Lung (tissue), 12 donors: ENCODE results near the gene MAPKAPK2. TPM values are rescaled to one million over a fixed set of nuclear protein-coding genes. Genes with fewer than 3 reads are reported as not detected.

Experiments used
- ATAC-seq: fragments of 200-7000 bp; cut with Tn5 transposase; one replicate; pipeline ENCODE4 v1.9.1; 2020; ENCODE audit warnings: moderate number of reproducible peaks; ENCODE audit not compliant: insufficient read depth, low FRiP score
- DNase-seq, 3 donors: peaks; one replicate each; pipeline ENCODE4 v3.0.0-alpha.2; 2013 to 2017
- H3K27ac ChIP-seq, 2 donors: one replicate each; pipeline ENCODE4 v1.5.1; 2013; ENCODE audit warnings: mild to moderate bottlenecking in 2 of 2, moderate library complexity in 2 of 2, control low read depth in 1 of 2, inconsistent platforms in 1 of 2, low read depth in 1 of 2, low read length in 1 of 2
- H3K27me3 ChIP-seq, 3 donors: one replicate each; pipeline ENCODE4 v1.5.1; 2013; ENCODE audit warnings: low read length in 2 of 3; ENCODE audit not compliant: control insufficient read depth in 3 of 3, insufficient read depth in 3 of 3
- H3K36me3 ChIP-seq, 4 donors: one replicate each; pipeline ENCODE4 v1.5.1; 2013; ENCODE audit warnings: low read length in 4 of 4, mild to moderate bottlenecking in 1 of 4, moderate library complexity in 1 of 4; ENCODE audit not compliant: control insufficient read depth in 4 of 4, insufficient read depth in 4 of 4
- H3K4me1 ChIP-seq, 5 donors: one replicate each; pipeline ENCODE4 v1.5.1; 2013; ENCODE audit warnings: low read length in 5 of 5, mild to moderate bottlenecking in 2 of 5, moderate library complexity in 1 of 5; ENCODE audit not compliant: control insufficient read depth in 5 of 5, insufficient read depth in 5 of 5
- H3K4me3 ChIP-seq: one replicate; pipeline ENCODE4 v1.5.1; 2013; ENCODE audit warnings: mild to moderate bottlenecking, control low read depth, moderate library complexity
- H3K9ac ChIP-seq, 2 donors: one replicate each; pipeline ENCODE4 v1.5.1; 2013; ENCODE audit warnings: low read length in 2 of 2, control low read depth in 1 of 2; ENCODE audit not compliant: insufficient read depth in 1 of 2
- H3K9me3 ChIP-seq, 4 donors: one replicate each; pipeline ENCODE4 v1.5.1; 2013; ENCODE audit warnings: low read length in 3 of 4, mild to moderate bottlenecking in 1 of 4, moderate library complexity in 1 of 4; ENCODE audit not compliant: control insufficient read depth in 4 of 4, insufficient read depth in 3 of 4
- WGBS, 2 donors: extraction: QIAGEN DNeasy Blood & Tissue Kit; methylation state at CpG; one replicate each; pipeline ENCODE4 v1.1.7; 2013; 5-methylcytosine and 5-hydroxymethylcytosine counted together
- polyA plus RNA-seq, 2 donors: library from polyadenylated mRNA; stranded (reverse); fragments of 200-250 nt; gene quantifications; one replicate each; pipeline ENCODE4 v1.2.1, GENCODE V29; 2013
- total RNA-seq, 2 donors: library from RNA; depleted of rRNA in 1 of 2; stranded (reverse); fragments of >200 nt in 1 of 2; gene quantifications; one replicate each; pipeline ENCODE4 v1.2.1, GENCODE V29; 2014 to 2021
- TF ChIP-seq, protein P1 (sequence below): IDR thresholded peaks from 2 replicates; pipeline ENCODE4 v1.5.1; 2012; ENCODE audit warnings: mild to moderate bottlenecking; ENCODE audit errors: control extremely low read depth, extremely low read depth
- donor health status: control.
- donor health status: control.
- donor health status: Bipolar disorder and iron deficiency.
- donor health status: healthy.
- donor health status: DM: yes; HTN: yes; CAD: no.

MAPKAPK2 gene
- total and polyA plus RNA-seq, 4 donors = 35.8 to 116 (median 75.1) TPM

DNA sequence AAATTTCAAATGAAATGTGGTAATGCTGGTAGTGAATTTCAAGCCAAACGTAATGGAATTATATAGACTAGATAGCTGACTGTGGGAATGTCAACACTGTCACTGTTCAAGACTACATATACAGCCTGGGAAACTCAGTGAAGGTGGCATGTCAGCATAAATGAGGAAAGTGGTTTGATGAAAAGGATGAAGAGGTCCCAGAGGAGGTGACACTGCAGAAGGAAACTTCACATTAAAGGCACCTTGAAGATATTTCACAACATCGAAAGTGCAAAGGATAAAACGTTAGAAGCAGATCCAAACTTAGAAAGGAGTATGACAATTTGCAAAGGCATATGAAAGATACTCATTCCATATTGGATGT lies 25.7 kb downstream of the MAPKAPK2 start:
- H3K9me3 ChIP-seq = no peaks in the 10 kb centered on the region
- WGBS, 2 donors = 53% methylated on average over 3 of the region's 3 CpGs
- H3K4me3 ChIP-seq = no peak overlapping the region
- no peak for DNase-seq
- H3K9ac ChIP-seq = no peak overlapping the region
- H3K27ac ChIP-seq = peak overlapping the region in 1 of 2 donors; percentile 26
- no peaks in the 10 kb centered on the region for H3K36me3 ChIP-seq
- H3K27me3 ChIP-seq = no peaks in the 10 kb centered on the region
- peaks cover 27 to 73% (median 44%) of the 10 kb centered on the region in 5 donors for H3K4me1 ChIP-seq
- ATAC-seq = no peak
- TF ChIP-seq, protein P1, sequence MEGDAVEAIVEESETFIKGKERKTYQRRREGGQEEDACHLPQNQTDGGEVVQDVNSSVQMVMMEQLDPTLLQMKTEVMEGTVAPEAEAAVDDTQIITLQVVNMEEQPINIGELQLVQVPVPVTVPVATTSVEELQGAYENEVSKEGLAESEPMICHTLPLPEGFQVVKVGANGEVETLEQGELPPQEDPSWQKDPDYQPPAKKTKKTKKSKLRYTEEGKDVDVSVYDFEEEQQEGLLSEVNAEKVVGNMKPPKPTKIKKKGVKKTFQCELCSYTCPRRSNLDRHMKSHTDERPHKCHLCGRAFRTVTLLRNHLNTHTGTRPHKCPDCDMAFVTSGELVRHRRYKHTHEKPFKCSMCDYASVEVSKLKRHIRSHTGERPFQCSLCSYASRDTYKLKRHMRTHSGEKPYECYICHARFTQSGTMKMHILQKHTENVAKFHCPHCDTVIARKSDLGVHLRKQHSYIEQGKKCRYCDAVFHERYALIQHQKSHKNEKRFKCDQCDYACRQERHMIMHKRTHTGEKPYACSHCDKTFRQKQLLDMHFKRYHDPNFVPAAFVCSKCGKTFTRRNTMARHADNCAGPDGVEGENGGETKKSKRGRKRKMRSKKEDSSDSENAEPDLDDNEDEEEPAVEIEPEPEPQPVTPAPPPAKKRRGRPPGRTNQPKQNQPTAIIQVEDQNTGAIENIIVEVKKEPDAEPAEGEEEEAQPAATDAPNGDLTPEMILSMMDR = no peak

GRCh38 chr1:206713070-206713469 lies 28.4 kb downstream of the MAPKAPK2 start:
- Histone ChIP-seq H3K36me3 (no peaks in the 10 kb centered on the region), H3K9me3 (no peaks in the 10 kb centered on the region), H3K9ac (no peak overlapping the region), H3K4me3 (no peak overlapping the region), H3K27me3 (no peaks in the 10 kb centered on the region), H3K27ac (no peak overlapping the region), H3K4me1 (peaks cover 13 to 65% (median 34%) of the 10 kb centered on the region in 5 donors)
- no peak for ATAC-seq
- 48 to 71% methylated on average over 4 of the region's 4 CpGs for WGBS, 2 donors
- TF ChIP-seq, protein P1 = no peak
- DNase-seq = no peak

DNA sequence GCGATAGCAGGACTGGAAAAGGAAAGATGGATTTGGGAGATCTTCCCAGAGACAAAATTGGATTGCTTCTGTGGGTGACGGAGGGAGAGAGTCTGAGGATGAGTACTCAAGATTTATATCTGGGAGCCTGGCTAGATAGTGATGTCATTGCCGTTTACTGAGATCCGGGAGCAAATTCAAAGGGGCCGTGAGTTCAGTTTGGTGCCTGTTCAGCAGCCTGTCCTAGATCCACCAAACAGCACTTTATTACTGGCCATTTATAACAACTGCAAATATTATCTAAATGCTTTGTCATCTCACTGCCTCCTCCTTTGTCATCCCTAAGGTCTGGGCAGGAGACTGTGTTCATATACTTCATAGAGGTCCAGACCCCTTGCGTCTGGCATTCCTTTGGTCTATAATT lies 29.2 kb downstream of the MAPKAPK2 start:
- Histone ChIP-seq H3K27ac (peak overlapping the region; percentile 26 to 36), H3K9ac (no peak overlapping the region), H3K9me3 (no peaks in the 10 kb centered on the region), H3K4me1 (peaks cover 10 to 60% (median 28%) of the 10 kb centered on the region in 5 donors), H3K4me3 (no peak overlapping the region), H3K36me3 (no peaks in the 10 kb centered on the region), H3K27me3 (no peaks in the 10 kb centered on the region)
- TF ChIP-seq, protein P1 = no peak
- peak in 2 of 3 donors; percentile 29 to 50 for DNase-seq
- 76 to 93% methylated on average over 6 of the region's 6 CpGs for WGBS, 2 donors
- ATAC-seq = no peak
